ENCODE results near the gene SIN3B.

- no peak for TF ChIP-seq EZH2 (IDR thresholded peaks at IDR 0.05; ENCODE audit: insufficient read depth, poor library complexity, severe bottlenecking)
- no peak for TF ChIP-seq EZH2phosphoT487 (IDR thresholded peaks at IDR 0.05; ENCODE audit: insufficient read depth, low read depth)
These were observed 17.7 kb downstream of the SIN3B start for GRCh38 chr19:16846901-16847300.

All from GM23248 (cell line).